Measurements from ENCODE around the gene BCAS3. TPM values are rescaled to one million over a fixed set of nuclear protein-coding genes. Genes with fewer than 3 reads are reported as not detected.

Gene BCAS3
- total RNA-seq, 1 experiment from 2014 or later: 26.3 TPM

DNA sequence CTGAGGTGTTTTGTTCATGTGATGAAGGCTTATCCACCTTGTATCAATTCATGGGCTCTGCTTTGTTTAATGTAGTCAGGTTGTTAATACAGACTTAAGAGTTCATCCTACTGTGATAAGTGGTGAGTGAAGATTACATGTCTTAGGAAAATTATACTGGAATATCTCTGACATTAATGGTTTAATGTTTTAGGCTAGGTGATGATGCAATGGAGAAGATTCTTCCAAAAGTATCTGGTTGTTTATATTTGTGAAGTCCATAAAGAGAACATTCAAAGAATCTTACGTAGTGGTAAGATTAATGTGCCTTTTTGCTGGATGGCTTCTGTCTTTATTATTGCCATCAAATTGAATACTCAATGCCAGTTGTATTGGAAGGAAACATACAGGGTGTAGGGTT lies 236.4 kb downstream of the BCAS3 start:
- ChIA-PET POLR2A (no interaction called here), RAD21 (ENCODE audit: low non-redundant PET in 1 of 2, low total read pairs in 2 of 2, uncharacterized antibody in 2 of 2, unreplicated experiment in 2 of 2) (no interaction called here), CTCF (no interaction called here)
- Histone ChIP-seq H3K36me3 (ENCODE audit: control insufficient read depth in 1 of 2, insufficient read depth in 2 of 2, low read length in 2 of 2) (no peaks in the 10 kb centered on the region), H3K4me2 (ENCODE audit: low read length) (no peak overlapping the region), H3K79me2 (ENCODE audit: insufficient read depth, low read length) (no peaks in the 10 kb centered on the region), H3K9me3 (ENCODE audit: control insufficient read depth in 1 of 2, insufficient read depth in 1 of 2, low read depth in 1 of 2, low read length in 2 of 2) (peaks cover 8 to 10% of the 10 kb centered on the region in 2 experiments; a peak in 2 of 4 replicates), H3K9ac (ENCODE audit: low read length) (no peak overlapping the region), H4K20me1 (ENCODE audit: insufficient read depth) (no peaks in the 10 kb centered on the region), H3K4me3 (replicated peaks in 1 of 2; ENCODE audit: low read depth in 1 of 2, low read length in 2 of 2) (no peak overlapping the region), H3K27ac (ENCODE audit: low read depth, low read length) (no peak overlapping the region), H3K27me3 (ENCODE audit: insufficient read depth, low read length) (no peaks in the 10 kb centered on the region), H2AFZ (ENCODE audit: low read depth, low read length, poor library complexity, severe bottlenecking) (no peak overlapping the region), H3K9me2 (ENCODE audit: insufficient read depth) (no peaks in the 10 kb centered on the region), H3K4me1 (ENCODE audit: control insufficient read depth in 1 of 2, insufficient read depth in 2 of 2, low read length in 2 of 2) (no peaks in the 10 kb centered on the region)
- intact Hi-C loops (cut with micrococcal nuclease): no loop called here
- no TSS peak for BruUV-seq (replicated peaks)
- TF ChIP-seq CEBPB (IDR thresholded peaks at IDR 0.05; ENCODE audit: low read depth) (no peak), FOSL1 (IDR thresholded peaks at IDR 0.05; ENCODE audit: low read depth) (no peak), ZNF274 (IDR thresholded peaks at IDR 0.05; ENCODE audit: low read depth, low read length) (no peak), ELF1 (IDR thresholded peaks at IDR 0.05; ENCODE audit: borderline replicate concordance, low read depth) (no peak), POLR2A (IDR thresholded peaks at IDR 0.05; ENCODE audit: borderline replicate concordance, extremely low read depth, insufficient read depth, insufficient read length) (no peak), EGR1 (IDR thresholded peaks at IDR 0.05; ENCODE audit: low read depth) (no peak), SIN3A (IDR thresholded peaks at IDR 0.05; ENCODE audit: low read depth) (no peak), SRF (IDR thresholded peaks at IDR 0.05; ENCODE audit: low read depth) (no peak), JUND (IDR thresholded peaks at IDR 0.05) (no peak), YY1 (IDR thresholded peaks at IDR 0.05; ENCODE audit: extremely low read depth, insufficient replicate concordance, low read depth, low read length) (no peak)
- TF ChIP-seq, protein P1, sequence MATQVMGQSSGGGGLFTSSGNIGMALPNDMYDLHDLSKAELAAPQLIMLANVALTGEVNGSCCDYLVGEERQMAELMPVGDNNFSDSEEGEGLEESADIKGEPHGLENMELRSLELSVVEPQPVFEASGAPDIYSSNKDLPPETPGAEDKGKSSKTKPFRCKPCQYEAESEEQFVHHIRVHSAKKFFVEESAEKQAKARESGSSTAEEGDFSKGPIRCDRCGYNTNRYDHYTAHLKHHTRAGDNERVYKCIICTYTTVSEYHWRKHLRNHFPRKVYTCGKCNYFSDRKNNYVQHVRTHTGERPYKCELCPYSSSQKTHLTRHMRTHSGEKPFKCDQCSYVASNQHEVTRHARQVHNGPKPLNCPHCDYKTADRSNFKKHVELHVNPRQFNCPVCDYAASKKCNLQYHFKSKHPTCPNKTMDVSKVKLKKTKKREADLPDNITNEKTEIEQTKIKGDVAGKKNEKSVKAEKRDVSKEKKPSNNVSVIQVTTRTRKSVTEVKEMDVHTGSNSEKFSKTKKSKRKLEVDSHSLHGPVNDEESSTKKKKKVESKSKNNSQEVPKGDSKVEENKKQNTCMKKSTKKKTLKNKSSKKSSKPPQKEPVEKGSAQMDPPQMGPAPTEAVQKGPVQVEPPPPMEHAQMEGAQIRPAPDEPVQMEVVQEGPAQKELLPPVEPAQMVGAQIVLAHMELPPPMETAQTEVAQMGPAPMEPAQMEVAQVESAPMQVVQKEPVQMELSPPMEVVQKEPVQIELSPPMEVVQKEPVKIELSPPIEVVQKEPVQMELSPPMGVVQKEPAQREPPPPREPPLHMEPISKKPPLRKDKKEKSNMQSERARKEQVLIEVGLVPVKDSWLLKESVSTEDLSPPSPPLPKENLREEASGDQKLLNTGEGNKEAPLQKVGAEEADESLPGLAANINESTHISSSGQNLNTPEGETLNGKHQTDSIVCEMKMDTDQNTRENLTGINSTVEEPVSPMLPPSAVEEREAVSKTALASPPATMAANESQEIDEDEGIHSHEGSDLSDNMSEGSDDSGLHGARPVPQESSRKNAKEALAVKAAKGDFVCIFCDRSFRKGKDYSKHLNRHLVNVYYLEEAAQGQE (IDR thresholded peaks at IDR 0.05; ENCODE audit: low read depth): no peak
- TF ChIP-seq, protein P2, sequence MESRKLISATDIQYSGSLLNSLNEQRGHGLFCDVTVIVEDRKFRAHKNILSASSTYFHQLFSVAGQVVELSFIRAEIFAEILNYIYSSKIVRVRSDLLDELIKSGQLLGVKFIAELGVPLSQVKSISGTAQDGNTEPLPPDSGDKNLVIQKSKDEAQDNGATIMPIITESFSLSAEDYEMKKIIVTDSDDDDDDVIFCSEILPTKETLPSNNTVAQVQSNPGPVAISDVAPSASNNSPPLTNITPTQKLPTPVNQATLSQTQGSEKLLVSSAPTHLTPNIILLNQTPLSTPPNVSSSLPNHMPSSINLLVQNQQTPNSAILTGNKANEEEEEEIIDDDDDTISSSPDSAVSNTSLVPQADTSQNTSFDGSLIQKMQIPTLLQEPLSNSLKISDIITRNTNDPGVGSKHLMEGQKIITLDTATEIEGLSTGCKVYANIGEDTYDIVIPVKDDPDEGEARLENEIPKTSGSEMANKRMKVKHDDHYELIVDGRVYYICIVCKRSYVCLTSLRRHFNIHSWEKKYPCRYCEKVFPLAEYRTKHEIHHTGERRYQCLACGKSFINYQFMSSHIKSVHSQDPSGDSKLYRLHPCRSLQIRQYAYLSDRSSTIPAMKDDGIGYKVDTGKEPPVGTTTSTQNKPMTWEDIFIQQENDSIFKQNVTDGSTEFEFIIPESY (IDR thresholded peaks at IDR 0.05; ENCODE audit: extremely low read depth, insufficient replicate concordance, low read length): no peak
- TF ChIP-seq, protein P3, sequence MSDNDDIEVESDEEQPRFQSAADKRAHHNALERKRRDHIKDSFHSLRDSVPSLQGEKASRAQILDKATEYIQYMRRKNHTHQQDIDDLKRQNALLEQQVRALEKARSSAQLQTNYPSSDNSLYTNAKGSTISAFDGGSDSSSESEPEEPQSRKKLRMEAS (IDR thresholded peaks at IDR 0.05): no peak
- DNase-seq (ENCODE audit: low read depth, low spot score): no peak
- ATAC-seq: no peak

Data from HCT116 (cell line).